HEK293T (cell line): ENCODE data around the gene IL17B.

Experiments
- ARNT ChIP-seq: fragments of 450-650 bp; IDR thresholded peaks from 2 replicates; pipeline ENCODE4 v1.6.1; 2017; ENCODE audit warnings: mild to moderate bottlenecking
- FOXM1 ChIP-seq: fragments of 450-650 bp; IDR thresholded peaks from 2 replicates; pipeline ENCODE4 v1.6.1; 2017; ENCODE audit warnings: mild to moderate bottlenecking, borderline replicate concordance
- NFRKB ChIP-seq: fragments of 450-650 bp; IDR thresholded peaks from 2 replicates; pipeline ENCODE4 v1.6.1; 2016; ENCODE audit warnings: mild to moderate bottlenecking, moderate library complexity

DNA sequence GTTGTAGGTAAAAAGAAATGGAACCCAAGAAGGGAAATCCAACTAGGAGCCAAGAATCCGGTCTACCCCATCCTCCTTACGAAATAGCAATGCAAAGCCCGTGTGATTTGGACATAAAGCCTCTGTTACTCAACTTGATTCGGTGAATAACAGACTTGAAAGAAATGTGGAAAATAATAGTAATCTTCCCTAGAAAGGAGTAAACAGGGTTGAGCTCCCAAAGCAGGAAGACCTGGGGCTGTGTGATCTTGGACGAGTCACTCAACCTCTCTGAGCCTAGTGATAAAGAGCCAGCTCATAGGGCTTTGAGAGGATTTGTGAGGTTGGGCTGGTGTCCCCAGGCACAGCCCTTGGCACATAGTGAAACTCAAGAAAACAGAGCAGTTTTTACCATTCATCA is 42.7 kb upstream of the IL17B start:
- TF ChIP-seq NFRKB (no peak), ARNT (no peak), FOXM1 (no peak)
